GM23338 (cell line): ENCODE results near the gene ZNF10. TPM values are rescaled to one million over a fixed set of nuclear protein-coding genes. Genes with fewer than 3 reads are reported as not detected.

Source experiments
- ATAC-seq: fragments of 200-7000 bp; cut with Tn5 transposase; 3 replicates; pipeline ENCODE4 v1.9.1; 2020
- DNase-seq: peaks from one replicate; pipeline ENCODE4 v3.0.0-alpha.2; 2015; ENCODE audit warnings: low spot score
- H2AFZ ChIP-seq: fragments of 200-600 bp; sonication (generic); 2 replicates; pipeline ENCODE4 v1.8.0; 2016; ENCODE audit warnings: antibody characterized with exemption, mild to moderate bottlenecking, moderate library complexity
- H3F3A ChIP-seq: fragments of 200-600 bp; sonication (generic); replicated peaks from 2 replicates; pipeline ENCODE4 v1.8.0; 2017; ENCODE audit warnings: antibody characterized with exemption, mixed run types, low read depth
- H3K27ac ChIP-seq: fragments of 200-600 bp; sonication (generic); 2 replicates; pipeline ENCODE4 v1.6.1; 2016; ENCODE audit warnings: low read depth
- H3K27me3 ChIP-seq: fragments of 200-600 bp; sonication (generic); 2 replicates; pipeline ENCODE4 v1.8.0; 2016; ENCODE audit warnings: mild to moderate bottlenecking, mixed run types, moderate library complexity; ENCODE audit not compliant: insufficient read depth
- H3K36me3 ChIP-seq: fragments of 200-600 bp; sonication (generic); 2 replicates; pipeline ENCODE4 v1.8.0; 2016; ENCODE audit warnings: mild to moderate bottlenecking; ENCODE audit not compliant: insufficient read depth
- H3K4me1 ChIP-seq: fragments of 200-600 bp; sonication (generic); 2 replicates; pipeline ENCODE4 v1.8.0; 2016; ENCODE audit warnings: mild to moderate bottlenecking, moderate library complexity; ENCODE audit not compliant: insufficient read depth
- H3K4me2 ChIP-seq: fragments of 200-600 bp; sonication (generic); 2 replicates; pipeline ENCODE4 v1.7.1; 2017; ENCODE audit warnings: mixed run types
- H3K4me3 ChIP-seq: fragments of 200-600 bp; sonication (generic); 2 replicates; pipeline ENCODE4 v1.6.1; 2016; ENCODE audit warnings: mixed run types
- H3K79me2 ChIP-seq: fragments of 200-600 bp; sonication (generic); replicated peaks from 2 replicates; pipeline ENCODE4 v1.8.0; 2017; ENCODE audit warnings: mild to moderate bottlenecking; ENCODE audit not compliant: insufficient read depth
- H3K9me2 ChIP-seq: fragments of 200-600 bp; sonication (generic); 2 replicates; pipeline ENCODE4 v1.8.0; 2017; ENCODE audit not compliant: insufficient read depth
- H4K20me1 ChIP-seq: fragments of 200-600 bp; sonication (generic); replicated peaks from 2 replicates; pipeline ENCODE4 v1.8.0; 2017; ENCODE audit warnings: mild to moderate bottlenecking; ENCODE audit not compliant: insufficient read depth
- H3K27ac Mint-ChIP-seq: 2 replicates; pipeline ENCODE4 v1.8.0; 2020; ENCODE audit warnings: inconsistent platforms, mild to moderate bottlenecking, moderate library complexity, mixed read lengths
- H3K27me3 Mint-ChIP-seq: 3 replicates; pipeline ENCODE4 v1.8.0; 2022; ENCODE audit warnings: low read depth, mild to moderate bottlenecking, moderate library complexity, mixed read lengths, inconsistent platforms; ENCODE audit not compliant: insufficient read depth, poor library complexity
- H3K36me3 Mint-ChIP-seq: 3 replicates; pipeline ENCODE4 v1.8.0; 2021; ENCODE audit warnings: low read depth, mild to moderate bottlenecking, inconsistent platforms, moderate library complexity, mixed read lengths
- H3K4me1 Mint-ChIP-seq: 3 replicates; pipeline ENCODE4 v1.8.0; 2020; ENCODE audit warnings: mild to moderate bottlenecking, inconsistent platforms, mixed read lengths
- H3K4me3 Mint-ChIP-seq: 3 replicates; pipeline ENCODE4 v1.8.0; 2021; ENCODE audit warnings: moderate library complexity, mild to moderate bottlenecking, inconsistent platforms, mixed read lengths
- H3K9me3 Mint-ChIP-seq: 3 replicates; pipeline ENCODE4 v1.8.0; 2020; ENCODE audit warnings: moderate library complexity, mild to moderate bottlenecking, inconsistent platforms, mixed read lengths
- CREB1 ChIP-seq: fragments of 250-450 bp; sonication (Bioruptor Pico); IDR thresholded peaks from 2 replicates; pipeline ENCODE4 v1.5.0; 2020; ENCODE audit warnings: low read depth, mild to moderate bottlenecking, moderate library complexity
- ETS1 ChIP-seq: IDR thresholded peaks from 2 replicates; pipeline ENCODE4 v1.6.1; 2016; ENCODE audit warnings: antibody characterized with exemption
- EZH2 ChIP-seq: fragments of 200-600 bp; sonication (generic); IDR thresholded peaks from one replicate; pipeline ENCODE4 v1.8.0; 2017; ENCODE audit warnings: antibody characterized with exemption, mild to moderate bottlenecking, low read depth; ENCODE audit not compliant: unreplicated experiment
- EZH2phosphoT487 ChIP-seq: fragments of 200-600 bp; sonication (generic); IDR thresholded peaks from one replicate; pipeline ENCODE4 v1.8.1; 2018; ENCODE audit warnings: antibody characterized with exemption; ENCODE audit not compliant: unreplicated experiment
- JUNB ChIP-seq: IDR thresholded peaks from one replicate; pipeline ENCODE4 v1.6.1; 2016; ENCODE audit warnings: antibody characterized with exemption; ENCODE audit not compliant: unreplicated experiment
- NANOG ChIP-seq: IDR thresholded peaks from 2 replicates; pipeline ENCODE4 v1.6.1; 2016; ENCODE audit warnings: antibody characterized with exemption, borderline replicate concordance
- POLR2AphosphoS5 ChIP-seq: IDR thresholded peaks from 2 replicates; pipeline ENCODE4 v1.6.1; 2016; ENCODE audit warnings: antibody characterized with exemption, low read depth
- REST ChIP-seq: IDR thresholded peaks from one replicate; pipeline ENCODE4 v1.6.1; 2018; ENCODE audit warnings: antibody characterized with exemption; ENCODE audit not compliant: unreplicated experiment
- STAT1 ChIP-seq: IDR thresholded peaks from one replicate; pipeline ENCODE4 v1.6.1; 2016; ENCODE audit warnings: antibody characterized with exemption; ENCODE audit not compliant: unreplicated experiment
- ZNF114 ChIP-seq: fragments of 250-450 bp; sonication (Bioruptor Pico); IDR thresholded peaks from 2 replicates; pipeline ENCODE4 v1.5.0; 2020; ENCODE audit warnings: mild to moderate bottlenecking, moderate library complexity
- ZNF331 ChIP-seq: fragments of 250-450 bp; sonication (Bioruptor Pico); IDR thresholded peaks from 2 replicates; pipeline ENCODE4 v1.5.0; 2020; ENCODE audit warnings: low read depth, mild to moderate bottlenecking, moderate library complexity
- polyA plus RNA-seq: library from polyadenylated mRNA; unstranded; fragments of >200 nt; fragmentation: Nextera tagmentation; extraction: Ambion mirVana; gene quantifications from 2 replicates; pipeline ENCODE4 v1.2.1, GENCODE V29; 2016
- total RNA-seq: library from RNA; depleted of rRNA; stranded (reverse); fragments of >200 nt; shearing (Covaris generic); gene quantifications from 2 replicates; pipeline ENCODE4 v1.2.3, GENCODE V29; 2014
- TF ChIP-seq, protein P1 (sequence below), 2 experiments: fragments of 200-600 bp in 1 of 2; sonication (generic) in 1 of 2; conservative IDR thresholded peaks; 2 replicates each; pipeline versions ENCODE4 v1.5.1 to v1.6.1; 2016 to 2017; ENCODE audit warnings: antibody characterized with exemption in 2 of 2, low read depth in 2 of 2, mild to moderate bottlenecking in 2 of 2, moderate library complexity in 1 of 2
- TF ChIP-seq, protein P2 (sequence below): fragments of 250-450 bp; sonication (Bioruptor Pico); IDR thresholded peaks from 2 replicates; pipeline ENCODE4 v1.5.0; 2020; ENCODE audit warnings: mild to moderate bottlenecking, moderate library complexity

Gene ZNF10
- total and polyA plus RNA-seq, 2 experiments from 2014 or later = 8.2 to 18.5 TPM

DNA sequence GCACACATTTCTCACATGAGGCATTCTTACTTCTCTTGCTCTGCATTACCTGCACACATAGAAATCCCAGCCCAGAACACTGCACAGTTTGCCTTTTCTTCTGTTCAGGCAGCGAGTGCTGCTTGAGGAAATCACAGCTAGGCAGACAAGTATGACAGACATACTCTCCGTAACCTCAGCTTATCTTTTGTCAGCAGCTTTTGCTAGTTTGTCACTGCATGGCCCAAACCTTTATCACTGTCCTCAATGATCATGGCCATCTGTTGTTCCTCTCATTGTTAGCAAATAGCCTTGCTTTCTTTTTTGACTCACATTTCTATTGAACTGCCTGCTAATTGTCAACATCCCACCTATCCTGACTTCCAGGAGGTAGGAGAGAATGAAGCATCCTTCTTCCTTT is 5.3 kb downstream of the ZNF10 start:
- Histone ChIP-seq H3F3A (no peaks in the 10 kb centered on the region), H3K36me3 (peaks cover 46% of the 10 kb centered on the region), H3K4me1 (no peaks in the 10 kb centered on the region), H3K4me3 (no peak overlapping the region), H3K9me2 (0 out of 2 replicates have a peak, but pooled peaks cover under 1% of the 10 kb centered on the region), H2AFZ (no peak overlapping the region), H3K27ac (no peak overlapping the region), H3K4me2 (no peak overlapping the region), H4K20me1 (no peaks in the 10 kb centered on the region; the same call in 1 of the 2 replicates), H3K27me3 (no peaks in the 10 kb centered on the region), H3K79me2 (peaks cover 53% of the 10 kb centered on the region)
- H3K4me3 Mint-ChIP-seq = no peak overlapping the region
- H3K27me3 Mint-ChIP-seq = peaks cover 5% of the 10 kb centered on the region
- no peak for ATAC-seq
- TF ChIP-seq CREB1 (CRISPR knock-in tag) (no peak), ZNF331 (CRISPR knock-in tag) (no peak), ETS1 (no peak), NANOG (no peak), POLR2AphosphoS5 (no peak), STAT1 (no peak), EZH2phosphoT487 (no peak), REST (no peak), ZNF114 (no peak), EZH2 (no peak), JUNB (no peak)
- TF ChIP-seq, protein P1, sequence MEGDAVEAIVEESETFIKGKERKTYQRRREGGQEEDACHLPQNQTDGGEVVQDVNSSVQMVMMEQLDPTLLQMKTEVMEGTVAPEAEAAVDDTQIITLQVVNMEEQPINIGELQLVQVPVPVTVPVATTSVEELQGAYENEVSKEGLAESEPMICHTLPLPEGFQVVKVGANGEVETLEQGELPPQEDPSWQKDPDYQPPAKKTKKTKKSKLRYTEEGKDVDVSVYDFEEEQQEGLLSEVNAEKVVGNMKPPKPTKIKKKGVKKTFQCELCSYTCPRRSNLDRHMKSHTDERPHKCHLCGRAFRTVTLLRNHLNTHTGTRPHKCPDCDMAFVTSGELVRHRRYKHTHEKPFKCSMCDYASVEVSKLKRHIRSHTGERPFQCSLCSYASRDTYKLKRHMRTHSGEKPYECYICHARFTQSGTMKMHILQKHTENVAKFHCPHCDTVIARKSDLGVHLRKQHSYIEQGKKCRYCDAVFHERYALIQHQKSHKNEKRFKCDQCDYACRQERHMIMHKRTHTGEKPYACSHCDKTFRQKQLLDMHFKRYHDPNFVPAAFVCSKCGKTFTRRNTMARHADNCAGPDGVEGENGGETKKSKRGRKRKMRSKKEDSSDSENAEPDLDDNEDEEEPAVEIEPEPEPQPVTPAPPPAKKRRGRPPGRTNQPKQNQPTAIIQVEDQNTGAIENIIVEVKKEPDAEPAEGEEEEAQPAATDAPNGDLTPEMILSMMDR (conservative IDR thresholded peaks at IDR 0.05; ENCODE audit: low read depth in 2 of 2) = no peak
- TF ChIP-seq, protein P2, sequence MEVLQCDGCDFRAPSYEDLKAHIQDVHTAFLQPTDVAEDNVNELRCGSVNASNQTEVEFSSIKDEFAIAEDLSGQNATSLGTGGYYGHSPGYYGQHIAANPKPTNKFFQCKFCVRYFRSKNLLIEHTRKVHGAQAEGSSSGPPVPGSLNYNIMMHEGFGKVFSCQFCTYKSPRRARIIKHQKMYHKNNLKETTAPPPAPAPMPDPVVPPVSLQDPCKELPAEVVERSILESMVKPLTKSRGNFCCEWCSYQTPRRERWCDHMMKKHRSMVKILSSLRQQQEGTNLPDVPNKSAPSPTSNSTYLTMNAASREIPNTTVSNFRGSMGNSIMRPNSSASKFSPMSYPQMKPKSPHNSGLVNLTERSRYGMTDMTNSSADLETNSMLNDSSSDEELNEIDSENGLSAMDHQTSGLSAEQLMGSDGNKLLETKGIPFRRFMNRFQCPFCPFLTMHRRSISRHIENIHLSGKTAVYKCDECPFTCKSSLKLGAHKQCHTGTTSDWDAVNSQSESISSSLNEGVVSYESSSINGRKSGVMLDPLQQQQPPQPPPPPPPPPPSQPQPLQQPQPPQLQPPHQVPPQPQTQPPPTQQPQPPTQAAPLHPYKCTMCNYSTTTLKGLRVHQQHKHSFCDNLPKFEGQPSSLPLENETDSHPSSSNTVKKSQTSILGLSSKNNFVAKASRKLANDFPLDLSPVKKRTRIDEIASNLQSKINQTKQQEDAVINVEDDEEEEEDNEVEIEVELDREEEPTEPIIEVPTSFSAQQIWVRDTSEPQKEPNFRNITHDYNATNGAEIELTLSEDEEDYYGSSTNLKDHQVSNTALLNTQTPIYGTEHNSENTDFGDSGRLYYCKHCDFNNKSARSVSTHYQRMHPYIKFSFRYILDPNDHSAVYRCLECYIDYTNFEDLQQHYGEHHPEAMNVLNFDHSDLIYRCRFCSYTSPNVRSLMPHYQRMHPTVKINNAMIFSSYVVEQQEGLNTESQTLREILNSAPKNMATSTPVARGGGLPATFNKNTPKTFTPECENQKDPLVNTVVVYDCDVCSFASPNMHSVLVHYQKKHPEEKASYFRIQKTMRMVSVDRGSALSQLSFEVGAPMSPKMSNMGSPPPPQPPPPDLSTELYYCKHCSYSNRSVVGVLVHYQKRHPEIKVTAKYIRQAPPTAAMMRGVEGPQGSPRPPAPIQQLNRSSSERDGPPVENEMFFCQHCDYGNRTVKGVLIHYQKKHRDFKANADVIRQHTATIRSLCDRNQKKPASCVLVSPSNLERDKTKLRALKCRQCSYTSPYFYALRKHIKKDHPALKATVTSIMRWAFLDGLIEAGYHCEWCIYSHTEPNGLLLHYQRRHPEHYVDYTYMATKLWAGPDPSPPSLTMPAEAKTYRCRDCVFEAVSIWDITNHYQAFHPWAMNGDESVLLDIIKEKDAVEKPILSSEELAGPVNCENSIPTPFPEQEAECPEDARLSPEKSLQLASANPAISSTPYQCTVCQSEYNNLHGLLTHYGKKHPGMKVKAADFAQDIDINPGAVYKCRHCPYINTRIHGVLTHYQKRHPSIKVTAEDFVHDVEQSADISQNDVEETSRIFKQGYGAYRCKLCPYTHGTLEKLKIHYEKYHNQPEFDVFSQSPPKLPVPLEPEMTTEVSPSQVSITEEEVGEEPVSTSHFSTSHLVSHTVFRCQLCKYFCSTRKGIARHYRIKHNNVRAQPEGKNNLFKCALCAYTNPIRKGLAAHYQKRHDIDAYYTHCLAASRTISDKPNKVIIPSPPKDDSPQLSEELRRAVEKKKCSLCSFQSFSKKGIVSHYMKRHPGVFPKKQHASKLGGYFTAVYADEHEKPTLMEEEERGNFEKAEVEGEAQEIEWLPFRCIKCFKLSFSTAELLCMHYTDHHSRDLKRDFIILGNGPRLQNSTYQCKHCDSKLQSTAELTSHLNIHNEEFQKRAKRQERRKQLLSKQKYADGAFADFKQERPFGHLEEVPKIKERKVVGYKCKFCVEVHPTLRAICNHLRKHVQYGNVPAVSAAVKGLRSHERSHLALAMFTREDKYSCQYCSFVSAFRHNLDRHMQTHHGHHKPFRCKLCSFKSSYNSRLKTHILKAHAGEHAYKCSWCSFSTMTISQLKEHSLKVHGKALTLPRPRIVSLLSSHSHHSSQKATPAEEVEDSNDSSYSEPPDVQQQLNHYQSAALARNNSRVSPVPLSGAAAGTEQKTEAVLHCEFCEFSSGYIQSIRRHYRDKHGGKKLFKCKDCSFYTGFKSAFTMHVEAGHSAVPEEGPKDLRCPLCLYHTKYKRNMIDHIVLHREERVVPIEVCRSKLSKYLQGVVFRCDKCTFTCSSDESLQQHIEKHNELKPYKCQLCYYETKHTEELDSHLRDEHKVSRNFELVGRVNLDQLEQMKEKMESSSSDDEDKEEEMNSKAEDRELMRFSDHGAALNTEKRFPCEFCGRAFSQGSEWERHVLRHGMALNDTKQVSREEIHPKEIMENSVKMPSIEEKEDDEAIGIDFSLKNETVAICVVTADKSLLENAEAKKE = no peak
- H3K36me3 Mint-ChIP-seq = peaks cover 97% of the 10 kb centered on the region
- peaks cover 3% of the 10 kb centered on the region for H3K4me1 Mint-ChIP-seq
- no peak for DNase-seq
- H3K9me3 Mint-ChIP-seq = peaks cover 80% of the 10 kb centered on the region
- H3K27ac Mint-ChIP-seq = no peak overlapping the region
